Measurements from ENCODE around the gene ZNF329.

DNA sequence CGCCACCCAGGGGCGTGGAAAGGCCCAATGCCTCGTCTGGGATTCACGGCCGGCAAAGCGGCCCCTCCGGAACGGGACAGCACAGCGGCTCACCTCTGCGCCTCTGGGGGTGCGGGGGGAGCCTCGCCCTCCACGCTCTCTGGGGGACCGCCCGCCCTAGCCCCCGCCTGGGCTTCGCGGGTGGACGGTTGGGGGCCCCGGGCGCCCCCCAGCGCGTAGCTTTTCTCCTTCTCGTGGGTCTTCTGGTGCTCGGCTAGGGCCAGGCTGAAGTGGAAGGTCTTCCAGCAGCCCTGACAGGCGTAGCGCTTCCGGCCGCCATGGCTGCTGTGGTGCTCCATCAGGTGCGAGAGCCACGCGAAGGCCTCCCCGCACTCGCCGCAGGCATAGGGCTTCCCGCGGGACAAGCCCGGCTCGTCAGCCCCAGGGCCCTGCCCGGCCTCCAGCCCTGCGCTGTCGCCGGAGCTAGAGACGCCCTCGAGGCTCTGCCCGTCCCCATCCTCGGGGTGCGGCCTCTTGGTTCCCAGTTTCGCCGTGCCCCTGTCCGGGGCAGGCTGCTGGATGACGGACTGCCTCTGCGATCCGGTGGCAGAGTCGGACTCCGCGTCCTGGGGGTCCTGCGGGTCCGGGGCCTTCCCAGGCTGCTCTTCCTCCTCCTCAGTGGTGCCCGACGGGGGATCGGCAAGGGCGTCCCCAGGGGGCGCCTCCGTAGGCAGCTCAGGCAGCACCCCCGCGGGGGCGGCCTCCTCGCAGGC, 65.8 kb downstream of the ZNF329 start:
- TF ChIP-seq EZH2phosphoT487 (conservative IDR thresholded peaks at IDR 0.05; ENCODE audit: low read length), result no peak
- TF ChIP-seq, protein P1, sequence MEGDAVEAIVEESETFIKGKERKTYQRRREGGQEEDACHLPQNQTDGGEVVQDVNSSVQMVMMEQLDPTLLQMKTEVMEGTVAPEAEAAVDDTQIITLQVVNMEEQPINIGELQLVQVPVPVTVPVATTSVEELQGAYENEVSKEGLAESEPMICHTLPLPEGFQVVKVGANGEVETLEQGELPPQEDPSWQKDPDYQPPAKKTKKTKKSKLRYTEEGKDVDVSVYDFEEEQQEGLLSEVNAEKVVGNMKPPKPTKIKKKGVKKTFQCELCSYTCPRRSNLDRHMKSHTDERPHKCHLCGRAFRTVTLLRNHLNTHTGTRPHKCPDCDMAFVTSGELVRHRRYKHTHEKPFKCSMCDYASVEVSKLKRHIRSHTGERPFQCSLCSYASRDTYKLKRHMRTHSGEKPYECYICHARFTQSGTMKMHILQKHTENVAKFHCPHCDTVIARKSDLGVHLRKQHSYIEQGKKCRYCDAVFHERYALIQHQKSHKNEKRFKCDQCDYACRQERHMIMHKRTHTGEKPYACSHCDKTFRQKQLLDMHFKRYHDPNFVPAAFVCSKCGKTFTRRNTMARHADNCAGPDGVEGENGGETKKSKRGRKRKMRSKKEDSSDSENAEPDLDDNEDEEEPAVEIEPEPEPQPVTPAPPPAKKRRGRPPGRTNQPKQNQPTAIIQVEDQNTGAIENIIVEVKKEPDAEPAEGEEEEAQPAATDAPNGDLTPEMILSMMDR (IDR thresholded peaks at IDR 0.05; ENCODE audit: insufficient read depth, low read length, poor library complexity, severe bottlenecking), result no peak

All from SU-DHL-6 (cell line).